Upper lobe of left lung (tissue), 4 donors: ENCODE measurements around the gene IDUA.

ENCODE experiments used
- CTCF ChIP-seq, 6 experiments: fragments of 450-650 bp in 4 of 6; fragments of 200-600 bp in 2 of 6; sonication (generic) in 2 of 6; IDR thresholded peaks; one replicate each; pipeline ENCODE4 v1.5.1; 2016 to 2019; ENCODE audit warnings: antibody characterized with exemption in 6 of 6
- EP300 ChIP-seq, 4 donors: sonication (generic); formaldehyde crosslinking; IDR thresholded peaks; one replicate each; pipeline ENCODE4 v1.5.1; 2017; ENCODE audit warnings: antibody characterized with exemption in 4 of 4, control low read depth in 2 of 4

GRCh38 chr4:1039493-1040343 lies 52.9 kb downstream of the IDUA start:
- TF ChIP-seq CTCF (IDR thresholded peaks at IDR 0.05) (no peak), EP300 (IDR thresholded peaks at IDR 0.05) (no peak)
